G401.6 (cell line): Measurements from ENCODE around the gene YTHDF1.

Experiments
- FAIRE-seq: peaks from 2 replicates; lab custom pipeline; 2012; peaks lifted over from hg19 to GRCh38; lab: Jason Lieb, UNC

Gene YTHDF1

GRCh38 chr20:63155266-63156165 is 60.4 kb downstream of the YTHDF1 start:
- FAIRE-seq: no peak

- no peak for FAIRE-seq
Observed at GRCh38 chr20:63154395-63154794, 61.5 kb downstream of the YTHDF1 start.

DNA sequence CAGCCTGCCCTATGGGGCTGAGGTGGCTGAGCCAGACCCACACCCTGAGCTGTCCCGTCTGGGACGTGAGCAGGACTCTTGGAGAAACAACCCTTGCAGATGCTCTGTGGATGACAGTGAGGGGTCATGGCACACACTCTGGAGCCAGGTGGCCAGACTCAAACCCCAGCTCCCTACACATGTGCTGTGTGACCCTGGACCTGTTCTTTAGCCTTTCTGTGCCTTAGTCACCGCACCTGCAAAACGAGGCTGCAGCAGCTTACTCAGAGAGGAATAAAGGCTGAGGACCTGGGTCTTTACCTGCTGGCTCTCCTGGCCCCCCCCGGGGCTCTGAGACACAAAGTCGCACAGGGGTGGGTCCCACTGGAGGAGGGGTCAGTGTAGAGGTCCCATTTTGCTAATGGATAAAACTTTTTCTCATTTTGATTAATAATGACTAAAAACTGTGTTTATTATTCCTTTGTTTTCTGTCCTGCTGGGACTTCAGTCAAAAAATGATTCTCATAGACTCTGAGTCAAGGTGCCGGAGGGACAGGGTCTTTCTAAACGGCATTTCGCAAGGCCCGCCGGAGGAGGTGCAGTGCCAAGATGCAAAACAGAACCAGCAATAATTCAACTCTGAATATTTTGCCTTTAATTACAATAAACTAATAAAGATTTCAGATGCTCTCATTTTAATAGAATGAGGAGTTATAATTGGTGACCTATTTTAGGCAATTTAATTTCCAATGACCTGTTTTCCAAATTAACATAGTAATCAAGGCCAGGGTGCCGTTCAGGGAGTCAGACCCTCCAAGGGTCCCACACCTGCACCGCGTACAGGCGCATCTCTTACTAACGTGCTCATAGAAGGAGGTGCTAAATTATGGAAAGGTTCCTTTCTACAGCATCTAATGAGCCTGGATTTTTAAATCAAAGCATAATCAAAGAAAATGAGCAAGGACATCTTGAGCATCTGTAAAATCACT is 62.4 kb downstream of the YTHDF1 start:
- no peak for FAIRE-seq

GRCh38 chr20:63152322-63153253 is 63.3 kb downstream of the YTHDF1 start:
- no peak for FAIRE-seq

DNA sequence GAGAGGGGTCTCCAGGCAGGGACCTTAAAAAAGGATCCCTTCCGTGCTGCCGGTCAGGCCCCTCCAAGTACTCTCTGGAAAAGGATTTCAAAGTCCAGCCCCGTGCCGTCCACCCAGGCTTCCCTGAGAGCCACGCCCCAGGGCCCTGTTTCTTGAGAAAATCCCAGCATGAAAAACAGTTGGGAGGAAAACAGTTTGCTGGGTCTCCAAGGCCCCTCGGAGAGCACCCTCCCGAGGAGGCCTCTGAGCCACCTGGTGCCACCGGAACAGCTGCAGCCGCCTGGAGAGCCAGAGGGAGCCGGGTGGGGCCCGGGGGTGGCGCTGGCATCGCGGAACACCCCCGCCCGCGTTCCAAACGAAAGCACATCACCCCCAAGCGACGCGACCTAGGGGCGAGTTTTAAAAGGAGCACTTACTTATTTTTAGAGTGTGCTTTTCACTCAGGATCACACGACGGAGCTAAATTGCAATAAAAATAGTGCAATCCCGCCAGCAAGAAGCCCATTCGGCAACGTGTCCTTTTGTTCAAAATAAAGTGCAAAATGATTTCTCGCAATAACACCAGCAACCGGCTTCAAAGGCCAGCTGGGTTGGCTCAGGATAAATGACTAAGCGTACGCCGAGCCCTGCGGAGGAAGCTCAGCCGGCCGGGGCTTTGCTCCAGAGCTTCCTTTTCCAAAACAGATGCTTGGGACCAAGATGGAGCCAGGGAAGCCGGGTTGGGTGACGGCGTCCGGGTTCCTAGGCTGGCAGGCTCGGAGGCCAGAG is 64.2 kb downstream of the YTHDF1 start:
- FAIRE-seq: no peak

DNA sequence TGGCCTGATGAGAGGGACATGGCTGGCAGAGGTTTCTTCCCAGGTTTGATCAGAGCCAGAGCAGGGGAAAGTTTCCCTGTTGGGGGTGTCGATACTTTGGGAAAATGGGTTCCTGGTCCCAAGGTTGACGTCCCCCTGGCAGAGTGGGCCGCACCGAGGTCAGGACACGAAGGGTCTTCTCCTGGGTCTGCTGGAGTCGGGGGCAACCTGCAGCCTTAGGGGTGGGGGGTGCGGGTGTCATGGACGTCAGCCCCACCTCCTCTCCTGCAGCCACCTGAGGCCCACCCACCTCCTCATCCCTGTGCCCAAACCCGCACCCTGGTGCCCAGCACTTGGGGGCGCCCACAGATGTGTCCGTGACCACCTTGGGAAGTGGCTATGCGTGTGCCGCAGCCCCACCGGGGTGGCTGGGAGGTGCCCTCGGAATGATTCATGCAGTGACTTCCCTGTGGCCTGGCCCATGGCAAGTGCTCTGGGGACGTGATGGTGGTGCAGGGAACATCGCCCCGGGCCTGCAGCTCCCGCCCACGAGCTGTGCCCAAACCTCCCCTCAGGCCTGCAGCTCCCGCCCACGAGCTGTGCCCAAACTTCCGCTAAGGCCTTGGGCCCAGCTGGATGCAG is 64.9 kb downstream of the YTHDF1 start:
- no peak for FAIRE-seq

DNA sequence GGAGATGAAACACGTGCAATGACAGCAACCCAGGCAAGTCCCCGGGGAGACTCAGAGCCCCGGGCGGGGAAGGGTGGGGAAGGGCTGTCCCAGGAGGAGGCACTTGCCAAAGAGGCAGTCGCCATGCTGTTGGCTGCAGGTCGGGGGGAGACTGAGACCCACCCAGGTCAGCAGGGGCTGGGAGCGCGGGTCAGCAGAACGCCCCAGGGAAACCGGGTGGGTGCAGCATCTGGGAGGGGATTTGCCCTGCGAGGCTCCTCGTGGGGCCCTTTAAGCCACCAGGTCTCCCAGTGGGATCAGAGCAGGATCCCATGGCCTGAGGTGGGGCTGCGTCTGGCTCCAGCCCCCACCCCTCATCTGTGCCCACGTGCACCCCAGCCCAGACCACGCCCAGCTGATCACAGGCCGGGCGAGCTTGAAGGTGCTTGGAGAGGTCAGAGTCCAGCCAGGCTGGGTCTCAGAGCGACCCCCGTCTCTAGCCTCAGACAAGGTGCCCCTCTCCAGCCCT is 65.5 kb downstream of the YTHDF1 start:
- FAIRE-seq: no peak

- no peak for FAIRE-seq
Observed at GRCh38 chr20:63149531-63150192, 66.3 kb downstream of the YTHDF1 start.

DNA sequence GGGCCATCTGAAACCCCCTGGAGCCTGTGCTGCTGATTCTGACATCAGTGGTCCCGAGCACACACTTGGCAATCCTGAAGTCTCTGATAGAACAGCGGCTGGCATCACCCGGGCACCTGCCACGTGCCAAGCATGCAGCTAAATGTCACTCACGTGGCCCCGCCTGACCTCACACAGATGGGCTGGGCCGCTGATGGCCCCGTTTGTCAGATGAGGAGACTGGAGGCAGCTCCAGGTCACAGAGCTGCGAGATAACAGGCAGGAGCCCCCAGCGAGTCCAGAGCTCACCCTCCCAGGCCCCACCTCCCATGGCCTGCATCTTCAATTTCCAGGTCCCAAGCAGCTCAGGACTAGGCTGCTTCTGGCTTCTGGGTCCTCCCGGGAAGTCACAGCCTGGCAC is 67.2 kb downstream of the YTHDF1 start:
- no peak for FAIRE-seq

DNA sequence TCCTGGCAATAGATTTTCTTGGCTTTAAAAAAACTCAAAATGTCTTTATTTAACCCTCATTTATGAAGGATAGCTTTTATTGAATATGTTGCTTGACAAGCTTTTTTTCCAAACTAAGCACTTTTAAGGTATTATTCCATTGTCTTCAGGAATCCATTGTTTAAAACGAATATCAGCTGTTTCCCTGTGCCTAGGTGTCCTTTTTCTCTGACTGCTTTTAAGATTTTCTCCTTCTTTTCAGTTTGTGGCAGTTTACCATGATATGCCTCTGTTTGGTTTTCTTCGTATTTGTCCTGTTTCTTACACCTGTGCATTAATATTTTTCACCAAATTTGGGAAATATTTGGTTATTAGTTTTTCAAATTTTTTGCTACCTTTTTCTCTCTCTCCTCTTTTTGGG is 68.4 kb downstream of the YTHDF1 start:
- no peak for FAIRE-seq
